Brain microvascular endothelial cell (primary cell): ENCODE results near the gene NXT2.

Source experiments
- DNase-seq: peaks from one replicate; pipeline ENCODE4 v3.0.0-alpha.2; 2020
- H3K27ac ChIP-seq: fragments of 250-450 bp; sonication (Bioruptor Pico); 2 replicates; pipeline ENCODE4 v1.5.1; 2020; ENCODE audit warnings: mild to moderate bottlenecking, moderate library complexity
- H3K27me3 ChIP-seq: fragments of 250-450 bp; sonication (Bioruptor Pico); replicated peaks from 2 replicates; pipeline ENCODE4 v1.5.1; 2020; ENCODE audit warnings: mild to moderate bottlenecking
- H3K36me3 ChIP-seq: fragments of 250-450 bp; sonication (Bioruptor Pico); replicated peaks from 2 replicates; pipeline ENCODE4 v1.5.1; 2020; ENCODE audit warnings: mild to moderate bottlenecking
- H3K4me3 ChIP-seq: 2 replicates; pipeline ENCODE4 v1.5.1; 2011; ENCODE audit warnings: low read depth, mild to moderate bottlenecking, control low read depth, low read length, moderate library complexity
- in situ Hi-C: cut with HindIII; loops from 2 replicates; pipeline ENCODE4 v1.10.0; 2017; ENCODE audit warnings: low sequenced_read_pairs, low pct_ligation_motif_present
- TF ChIP-seq, protein P1 (sequence below): IDR thresholded peaks from 2 replicates; pipeline ENCODE4 v1.5.1; 2011; ENCODE audit warnings: low read depth, mild to moderate bottlenecking, moderate library complexity, low read length, control low read depth, inconsistent platforms; ENCODE audit errors: missing control alignments

The NXT2 gene

DNA sequence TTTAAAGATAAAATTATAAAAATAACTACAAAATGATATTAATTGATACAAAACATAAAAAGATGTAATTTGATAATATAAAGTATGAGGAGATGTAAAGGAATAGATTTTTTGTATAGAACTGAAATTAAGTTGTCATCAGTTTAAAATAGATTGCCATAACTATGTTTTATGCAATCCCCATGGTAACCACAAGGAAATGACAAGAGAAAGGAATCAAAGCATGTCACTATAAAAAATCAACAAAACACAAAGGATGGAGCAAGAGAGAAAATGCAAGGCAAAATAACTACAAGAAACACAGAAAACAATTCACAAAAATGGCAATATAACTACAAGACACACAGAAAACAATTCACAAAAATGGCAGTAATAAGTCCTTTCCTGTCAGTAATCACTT, 27.7 kb upstream of the NXT2 start:
- no peak overlapping the region for H3K27ac ChIP-seq
- H3K36me3 ChIP-seq = no peaks in the 10 kb centered on the region
- TF ChIP-seq, protein P1, sequence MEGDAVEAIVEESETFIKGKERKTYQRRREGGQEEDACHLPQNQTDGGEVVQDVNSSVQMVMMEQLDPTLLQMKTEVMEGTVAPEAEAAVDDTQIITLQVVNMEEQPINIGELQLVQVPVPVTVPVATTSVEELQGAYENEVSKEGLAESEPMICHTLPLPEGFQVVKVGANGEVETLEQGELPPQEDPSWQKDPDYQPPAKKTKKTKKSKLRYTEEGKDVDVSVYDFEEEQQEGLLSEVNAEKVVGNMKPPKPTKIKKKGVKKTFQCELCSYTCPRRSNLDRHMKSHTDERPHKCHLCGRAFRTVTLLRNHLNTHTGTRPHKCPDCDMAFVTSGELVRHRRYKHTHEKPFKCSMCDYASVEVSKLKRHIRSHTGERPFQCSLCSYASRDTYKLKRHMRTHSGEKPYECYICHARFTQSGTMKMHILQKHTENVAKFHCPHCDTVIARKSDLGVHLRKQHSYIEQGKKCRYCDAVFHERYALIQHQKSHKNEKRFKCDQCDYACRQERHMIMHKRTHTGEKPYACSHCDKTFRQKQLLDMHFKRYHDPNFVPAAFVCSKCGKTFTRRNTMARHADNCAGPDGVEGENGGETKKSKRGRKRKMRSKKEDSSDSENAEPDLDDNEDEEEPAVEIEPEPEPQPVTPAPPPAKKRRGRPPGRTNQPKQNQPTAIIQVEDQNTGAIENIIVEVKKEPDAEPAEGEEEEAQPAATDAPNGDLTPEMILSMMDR = no peak
- no peak overlapping the region for H3K4me3 ChIP-seq
- no peak for DNase-seq
- H3K27me3 ChIP-seq = peaks cover 3% of the 10 kb centered on the region
- in situ Hi-C loops = no loop called here

DNA sequence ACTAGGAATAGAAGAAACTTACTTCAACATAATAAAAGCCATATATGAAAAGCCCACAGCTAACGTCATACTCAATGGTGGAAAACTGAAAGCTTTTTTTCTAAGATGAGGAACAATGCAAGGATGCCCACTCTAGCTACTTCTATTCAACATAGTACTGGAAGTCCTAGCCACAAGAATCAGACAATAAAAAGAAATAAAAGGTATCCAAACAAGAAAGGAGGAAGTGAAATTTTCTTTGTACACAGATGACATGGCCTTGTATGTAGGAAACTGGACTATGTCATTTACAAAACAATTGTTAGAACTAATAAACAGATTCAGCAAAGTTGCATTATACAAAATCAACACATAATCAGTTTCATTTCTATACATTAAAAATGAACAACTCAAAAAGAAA, 25.5 kb upstream of the NXT2 start:
- TF ChIP-seq, protein P1 = no peak
- Histone ChIP-seq H3K36me3 (no peaks in the 10 kb centered on the region), H3K27ac (no peak overlapping the region), H3K4me3 (no peak overlapping the region), H3K27me3 (peaks cover 3% of the 10 kb centered on the region)
- in situ Hi-C loops = no loop called here
- DNase-seq = no peak

DNA sequence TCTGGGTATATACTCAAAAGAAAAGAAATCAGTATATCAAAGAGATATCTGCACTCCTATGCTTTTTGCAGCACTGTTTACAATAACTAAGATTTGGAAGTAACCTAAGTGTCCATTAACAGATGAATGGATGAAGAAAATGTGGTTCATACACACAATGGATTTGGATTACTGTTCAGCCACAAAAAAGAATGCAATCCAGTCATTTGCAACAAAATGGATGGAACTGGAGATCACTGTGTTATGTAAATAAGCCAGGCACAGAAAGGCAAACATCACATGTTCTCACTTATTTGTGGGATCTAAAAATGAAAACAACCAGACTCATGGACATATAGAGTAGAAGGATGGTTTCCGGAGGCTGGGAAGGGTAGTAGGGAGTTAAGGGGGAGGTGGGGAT, 17.6 kb upstream of the NXT2 start:
- Histone ChIP-seq H3K27ac (no peak overlapping the region), H3K4me3 (no peak overlapping the region), H3K36me3 (no peaks in the 10 kb centered on the region), H3K27me3 (no peaks in the 10 kb centered on the region)
- TF ChIP-seq, protein P1 = no peak
- DNase-seq = no peak
- in situ Hi-C loops = no loop called here

DNA sequence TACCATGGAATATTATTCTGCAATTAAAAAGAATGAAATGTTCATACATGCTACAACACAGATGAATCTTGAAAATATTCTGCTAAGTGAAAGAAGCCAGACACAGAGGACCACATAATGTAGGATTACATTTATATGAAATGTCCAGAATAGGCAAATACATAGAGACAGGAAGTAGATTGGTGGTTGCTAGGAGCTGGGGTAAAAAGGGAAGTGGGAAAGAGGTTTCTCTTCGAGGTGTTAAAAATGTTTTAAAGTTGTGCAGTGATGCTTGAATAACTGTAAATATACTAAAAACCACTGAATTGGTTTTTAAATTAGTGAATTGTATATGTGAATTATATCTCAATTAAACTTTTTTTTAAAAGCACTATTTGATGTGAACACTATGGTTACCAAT, 3.6 kb upstream of the NXT2 start:
- no peaks in the 10 kb centered on the region for H3K36me3 ChIP-seq
- H3K27ac ChIP-seq = no peak overlapping the region
- no peaks in the 10 kb centered on the region for H3K27me3 ChIP-seq
- H3K4me3 ChIP-seq = no peak overlapping the region
- in situ Hi-C loops = no loop called here
- TF ChIP-seq, protein P1 = no peak
- no peak for DNase-seq

DNA sequence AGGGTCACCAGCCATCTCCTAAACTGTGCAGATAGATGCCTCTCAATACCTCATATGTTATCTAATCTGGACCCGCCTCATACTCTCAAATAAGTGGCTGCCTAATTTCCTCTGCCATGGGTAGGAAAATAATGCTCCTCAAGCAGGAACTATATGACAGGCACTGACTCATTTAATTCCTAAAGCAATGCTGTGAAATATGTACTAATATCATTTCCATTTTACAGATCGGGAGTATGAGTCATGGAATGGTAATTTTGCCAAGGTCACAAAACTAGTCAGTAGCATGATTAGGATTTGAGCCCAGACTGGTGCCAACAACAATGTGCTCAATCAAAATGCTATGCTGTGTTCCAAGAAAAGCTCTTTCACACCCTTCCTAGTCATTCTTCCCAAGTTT, 3.0 kb upstream of the NXT2 start:
- peak; percentile 6 for DNase-seq
- Histone ChIP-seq H3K4me3 (no peak overlapping the region), H3K36me3 (no peaks in the 10 kb centered on the region), H3K27ac (no peak overlapping the region), H3K27me3 (no peaks in the 10 kb centered on the region)
- in situ Hi-C loops = no loop called here
- TF ChIP-seq, protein P1 = no peak

DNA sequence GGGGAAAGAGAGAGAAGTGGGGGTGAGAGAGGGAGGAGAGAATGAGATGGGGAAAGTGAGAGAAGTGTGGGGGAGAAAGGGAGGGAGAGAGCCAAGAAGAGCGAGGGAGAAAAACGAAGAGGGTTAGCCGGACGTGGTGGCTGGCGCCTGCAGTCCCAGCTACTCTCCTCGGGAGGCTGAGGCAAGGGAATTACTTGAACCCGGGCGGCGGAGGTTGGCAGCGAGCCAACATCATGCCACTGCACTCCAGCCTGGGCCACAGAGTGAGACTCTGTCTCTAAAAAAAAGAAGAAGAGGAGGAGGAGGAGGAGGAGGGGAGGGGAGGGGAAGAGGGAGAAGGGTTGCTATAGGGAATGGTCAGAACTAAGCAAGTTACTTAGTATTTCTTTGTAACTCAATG, 1.7 kb upstream of the NXT2 start:
- in situ Hi-C loops = no loop called here
- H3K27me3 ChIP-seq = no peaks in the 10 kb centered on the region
- no peaks in the 10 kb centered on the region for H3K36me3 ChIP-seq
- no peak for DNase-seq
- H3K27ac ChIP-seq = no peak overlapping the region
- no peak overlapping the region for H3K4me3 ChIP-seq
- TF ChIP-seq, protein P1 = no peak
